Neural progenitor cell (in vitro differentiated cells): ENCODE data around the gene COL19A1. TPM values are rescaled to one million over a fixed set of nuclear protein-coding genes. Genes with fewer than 3 reads are reported as not detected.

Experiments
- DNase-seq: peaks from one replicate; pipeline ENCODE4 v3.0.0-alpha.2; 2016; ENCODE audit warnings: low spot score
- H2AFZ ChIP-seq: fragments of 200-600 bp; sonication (generic); replicated peaks from 2 replicates; pipeline ENCODE4 v1.6.1; 2016; ENCODE audit warnings: antibody characterized with exemption
- H3F3A ChIP-seq: fragments of 200-600 bp; sonication (generic); 2 replicates; pipeline ENCODE4 v1.6.1; 2016; ENCODE audit warnings: antibody characterized with exemption, low read depth
- H3K27ac ChIP-seq: fragments of 200-600 bp; sonication (generic); 2 replicates; pipeline ENCODE4 v1.5.1; 2016; ENCODE audit warnings: mild to moderate bottlenecking
- H3K27me3 ChIP-seq: fragments of 200-600 bp; sonication (generic); 2 replicates; pipeline ENCODE4 v1.6.1; 2016; ENCODE audit warnings: mild to moderate bottlenecking, moderate library complexity
- H3K36me3 ChIP-seq: fragments of 200-600 bp; sonication (generic); 2 replicates; pipeline ENCODE4 v1.5.1; 2016
- H3K4me1 ChIP-seq: fragments of 200-600 bp; sonication (generic); 2 replicates; pipeline ENCODE4 v1.6.1; 2016; ENCODE audit warnings: mixed run types
- H3K4me2 ChIP-seq: fragments of 200-600 bp; sonication (generic); 2 replicates; pipeline ENCODE4 v1.6.1; 2016
- H3K4me3 ChIP-seq: fragments of 200-600 bp; sonication (generic); 2 replicates; pipeline ENCODE4 v1.5.1; 2016
- H3K79me2 ChIP-seq: fragments of 200-600 bp; sonication (generic); 2 replicates; pipeline ENCODE4 v1.6.1; 2016; ENCODE audit warnings: low read depth
- H3K9ac ChIP-seq: fragments of 200-600 bp; sonication (generic); 2 replicates; pipeline ENCODE4 v1.6.1; 2016
- H3K9me3 ChIP-seq: fragments of 200-600 bp; sonication (generic); 2 replicates; pipeline ENCODE4 v1.5.1; 2016; ENCODE audit warnings: low read depth
- H4K20me1 ChIP-seq: fragments of 200-600 bp; sonication (generic); 2 replicates; pipeline ENCODE4 v1.6.1; 2016; ENCODE audit warnings: low read depth
- H3K27ac Mint-ChIP-seq: 3 replicates; pipeline ENCODE4 v1.8.0; 2021; ENCODE audit warnings: mixed read lengths
- H3K27me3 Mint-ChIP-seq: 2 replicates; pipeline ENCODE4 v1.8.0; 2022; ENCODE audit warnings: low read depth, mild to moderate bottlenecking, inconsistent platforms, moderate library complexity, mixed read lengths; ENCODE audit not compliant: insufficient read depth
- H3K36me3 Mint-ChIP-seq: 3 replicates; pipeline ENCODE4 v1.8.0; 2021; ENCODE audit warnings: mixed read lengths
- H3K4me1 Mint-ChIP-seq: 3 replicates; pipeline ENCODE4 v1.8.0; 2021; ENCODE audit warnings: mixed read lengths
- H3K4me3 Mint-ChIP-seq: 3 replicates; pipeline ENCODE4 v1.8.0; 2021; ENCODE audit warnings: mild to moderate bottlenecking, moderate library complexity, mixed read lengths
- H3K9me3 Mint-ChIP-seq: 3 replicates; pipeline ENCODE4 v1.8.0; 2020; ENCODE audit warnings: mixed read lengths
- EZH2 ChIP-seq: fragments of 200-600 bp; sonication (generic); IDR thresholded peaks from 2 replicates; pipeline ENCODE4 v1.6.1; 2017; ENCODE audit warnings: antibody characterized with exemption, mild to moderate bottlenecking, moderate library complexity
- EZH2phosphoT487 ChIP-seq: fragments of 200-600 bp; sonication (generic); IDR thresholded peaks from 2 replicates; pipeline ENCODE4 v1.6.1; 2017; ENCODE audit warnings: antibody characterized with exemption
- total RNA-seq: library from RNA; depleted of rRNA; stranded (reverse); fragments of >200 nt; gene quantifications from 2 replicates; pipeline ENCODE4 v1.2.3, GENCODE V29; 2015; ENCODE audit warnings: low replicate concordance
- TF ChIP-seq, protein P1 (sequence below): fragments of 200-600 bp; sonication (generic); IDR thresholded peaks from 2 replicates; pipeline ENCODE4 v1.5.1; 2017; ENCODE audit warnings: antibody characterized with exemption, mild to moderate bottlenecking

COL19A1 gene
- total RNA-seq, 1 donor from 2014 or later = not detected

DNA sequence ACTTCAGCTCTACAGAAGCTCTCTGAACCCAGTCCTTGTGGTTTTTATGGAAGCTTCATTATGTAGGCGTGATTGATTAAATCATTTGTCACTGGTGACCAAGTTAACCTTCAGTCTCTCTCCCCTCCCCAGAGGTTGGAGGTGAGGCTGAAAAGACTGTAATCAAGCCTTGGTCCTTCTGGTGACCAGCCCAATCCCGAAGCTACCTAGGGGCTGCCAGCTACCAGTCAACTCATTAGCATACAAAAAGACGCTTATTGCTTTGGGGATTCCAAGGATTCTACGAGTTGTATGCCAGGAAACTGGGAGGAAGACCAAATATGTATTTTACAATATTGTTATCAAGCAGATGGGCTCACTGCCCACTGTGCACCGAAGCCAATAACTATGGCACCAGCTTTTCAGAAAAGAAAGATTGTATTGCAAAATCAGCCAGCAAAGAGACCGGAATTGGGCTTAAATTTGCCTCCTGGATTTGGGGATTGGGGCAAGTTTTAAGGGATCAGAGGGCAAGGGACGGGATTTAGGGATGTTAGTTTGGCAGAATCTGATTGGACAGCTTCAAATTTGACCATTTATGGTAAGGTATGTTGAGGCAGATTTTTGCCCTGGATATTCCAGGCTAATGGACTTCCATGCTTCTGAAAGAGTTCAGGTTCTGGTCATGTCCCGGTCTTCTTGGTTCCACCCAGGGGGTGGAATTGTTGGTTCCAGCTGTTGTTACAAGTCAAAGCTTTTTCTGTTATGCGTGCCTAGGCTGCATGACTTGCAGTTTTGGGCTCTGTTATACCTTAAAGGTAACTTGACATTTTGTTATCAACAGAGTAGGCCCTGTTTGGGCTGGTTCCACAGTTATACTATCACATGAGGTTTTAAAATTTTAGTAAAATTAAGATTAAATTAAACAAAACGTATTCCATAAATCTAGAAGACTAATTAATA, 269.1 kb downstream of the COL19A1 start:
- H3K4me1 Mint-ChIP-seq = peaks cover 8% of the 10 kb centered on the region
- H3K9me3 Mint-ChIP-seq = no peaks in the 10 kb centered on the region

DNA sequence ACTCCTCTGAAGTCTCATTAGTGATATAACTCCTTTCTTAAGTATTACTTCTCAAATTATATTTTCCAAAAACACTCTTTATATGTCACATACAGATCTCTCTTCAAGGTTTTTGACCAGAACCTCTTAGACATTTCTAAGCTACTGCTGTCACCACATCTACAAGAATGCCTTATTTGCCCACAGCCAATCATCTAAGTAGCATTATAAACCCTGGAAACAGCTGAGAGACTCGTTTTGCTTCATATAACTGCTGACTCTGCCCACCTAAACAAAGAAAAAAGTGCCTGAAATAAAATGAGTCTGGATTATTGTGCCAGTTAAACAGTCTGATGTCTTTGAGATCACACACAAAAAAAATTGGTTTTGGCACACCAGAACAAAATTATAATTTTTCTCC, 270.6 kb downstream of the COL19A1 start:
- no peak overlapping the region for H3K27ac ChIP-seq

More for the DNA sequence above, 269.1 kb downstream of the COL19A1 start:
- Histone ChIP-seq H3K4me1 (no peaks in the 10 kb centered on the region), H3K36me3 (no peaks in the 10 kb centered on the region), H3K27ac (no peak overlapping the region), H3K9me3 (no peaks in the 10 kb centered on the region), H3K9ac (no peak overlapping the region), H3K79me2 (no peaks in the 10 kb centered on the region), H3F3A (no peaks in the 10 kb centered on the region), H3K4me3 (no peak overlapping the region), H2AFZ (no peak overlapping the region), H4K20me1 (no peaks in the 10 kb centered on the region), H3K4me2 (no peak overlapping the region), H3K27me3 (no peaks in the 10 kb centered on the region)
- Mint-ChIP-seq H3K27ac (no peak overlapping the region), H3K4me3 (no peak overlapping the region), H3K27me3 (no peaks in the 10 kb centered on the region), H3K36me3 (no peaks in the 10 kb centered on the region)
- no peak for TF ChIP-seq EZH2
- TF ChIP-seq, protein P1, sequence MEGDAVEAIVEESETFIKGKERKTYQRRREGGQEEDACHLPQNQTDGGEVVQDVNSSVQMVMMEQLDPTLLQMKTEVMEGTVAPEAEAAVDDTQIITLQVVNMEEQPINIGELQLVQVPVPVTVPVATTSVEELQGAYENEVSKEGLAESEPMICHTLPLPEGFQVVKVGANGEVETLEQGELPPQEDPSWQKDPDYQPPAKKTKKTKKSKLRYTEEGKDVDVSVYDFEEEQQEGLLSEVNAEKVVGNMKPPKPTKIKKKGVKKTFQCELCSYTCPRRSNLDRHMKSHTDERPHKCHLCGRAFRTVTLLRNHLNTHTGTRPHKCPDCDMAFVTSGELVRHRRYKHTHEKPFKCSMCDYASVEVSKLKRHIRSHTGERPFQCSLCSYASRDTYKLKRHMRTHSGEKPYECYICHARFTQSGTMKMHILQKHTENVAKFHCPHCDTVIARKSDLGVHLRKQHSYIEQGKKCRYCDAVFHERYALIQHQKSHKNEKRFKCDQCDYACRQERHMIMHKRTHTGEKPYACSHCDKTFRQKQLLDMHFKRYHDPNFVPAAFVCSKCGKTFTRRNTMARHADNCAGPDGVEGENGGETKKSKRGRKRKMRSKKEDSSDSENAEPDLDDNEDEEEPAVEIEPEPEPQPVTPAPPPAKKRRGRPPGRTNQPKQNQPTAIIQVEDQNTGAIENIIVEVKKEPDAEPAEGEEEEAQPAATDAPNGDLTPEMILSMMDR = no peak
- TF ChIP-seq EZH2phosphoT487 = no peak
- no peak for DNase-seq

DNA sequence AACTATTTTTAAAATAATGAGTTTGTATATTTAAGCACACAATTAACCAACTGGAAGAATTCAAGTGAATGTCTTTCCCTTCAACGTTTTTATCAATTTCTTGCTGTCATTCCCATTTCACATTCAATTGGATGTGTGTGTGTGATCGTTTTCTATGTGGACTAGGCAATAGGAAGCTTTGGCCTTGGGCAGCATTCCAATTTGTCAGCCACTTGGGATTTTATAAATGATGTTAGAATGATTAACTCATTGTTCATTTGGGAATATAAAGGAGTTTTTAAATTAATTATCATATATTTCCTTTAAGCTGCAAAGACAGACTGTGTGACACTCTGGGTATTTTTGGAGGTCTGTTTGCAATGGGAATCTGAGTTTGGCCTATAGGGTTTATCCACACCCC, 274.1 kb downstream of the COL19A1 start:
- Histone ChIP-seq H3K4me1 (no peaks in the 10 kb centered on the region), H3K9ac (no peak overlapping the region), H3K4me3 (no peak overlapping the region), H3K36me3 (no peaks in the 10 kb centered on the region), H3K79me2 (no peaks in the 10 kb centered on the region), H3K9me3 (no peaks in the 10 kb centered on the region), H4K20me1 (no peaks in the 10 kb centered on the region), H3F3A (no peaks in the 10 kb centered on the region), H3K27me3 (no peaks in the 10 kb centered on the region), H2AFZ (no peak overlapping the region), H3K4me2 (no peak overlapping the region), H3K27ac (no peak overlapping the region)
- TF ChIP-seq EZH2phosphoT487 (no peak), EZH2 (no peak)
- TF ChIP-seq, protein P1 = no peak
- Mint-ChIP-seq H3K9me3 (no peaks in the 10 kb centered on the region), H3K4me3 (no peak overlapping the region), H3K36me3 (no peaks in the 10 kb centered on the region), H3K27me3 (peaks cover 6% of the 10 kb centered on the region), H3K27ac (no peak overlapping the region), H3K4me1 (peaks cover 30% of the 10 kb centered on the region)
- DNase-seq = no peak

More for the DNA sequence above, 270.6 kb downstream of the COL19A1 start:
- H4K20me1 ChIP-seq = no peaks in the 10 kb centered on the region
- TF ChIP-seq EZH2phosphoT487 = no peak
- TF ChIP-seq EZH2 = no peak
- TF ChIP-seq, protein P1 = no peak
- Mint-ChIP-seq H3K27ac (no peak overlapping the region), H3K4me3 (no peak overlapping the region), H3K9me3 (no peaks in the 10 kb centered on the region), H3K4me1 (peaks cover 19% of the 10 kb centered on the region), H3K36me3 (no peaks in the 10 kb centered on the region), H3K27me3 (no peaks in the 10 kb centered on the region)
- H3K4me3 ChIP-seq = no peak overlapping the region
- no peak overlapping the region for H2AFZ ChIP-seq
- DNase-seq = no peak
- H3K4me2 ChIP-seq = no peak overlapping the region
- no peaks in the 10 kb centered on the region for H3F3A ChIP-seq
- no peaks in the 10 kb centered on the region for H3K79me2 ChIP-seq
- no peak overlapping the region for H3K9ac ChIP-seq
- H3K4me1 ChIP-seq = no peaks in the 10 kb centered on the region
- no peaks in the 10 kb centered on the region for H3K9me3 ChIP-seq
- no peaks in the 10 kb centered on the region for H3K36me3 ChIP-seq
- no peaks in the 10 kb centered on the region for H3K27me3 ChIP-seq
